Natural killer cell (primary cell): ENCODE results near the gene PCDH9. TPM values are rescaled to one million over a fixed set of nuclear protein-coding genes. Genes with fewer than 3 reads are reported as not detected.

Experiments used
- ATAC-seq, 3 donors: fragments of 150-1000 bp in 2 of 3; fragments of 200-7000 bp in 1 of 3; cut with Tn5 transposase; 1 replicate in 1 of 3; 2 replicates in 2 of 3; pipeline ENCODE4 v1.10.0; 2021; ENCODE audit warnings: mild to moderate bottlenecking in 2 of 3, moderate library complexity in 2 of 3
- DNase-seq, 2 donors: peaks; one replicate each; pipeline versions ENCODE4 v3.0.0 to v3.0.0-alpha.2; 2013 to 2021; ENCODE audit warnings: mixed read lengths in 1 of 2
- H3K27ac ChIP-seq: one replicate; pipeline ENCODE4 v1.5.1; 2013; ENCODE audit warnings: mild to moderate bottlenecking, low read length
- H3K27me3 ChIP-seq: one replicate; pipeline ENCODE4 v1.6.1; 2013; ENCODE audit warnings: low read length; ENCODE audit not compliant: control insufficient read depth, insufficient read depth
- H3K36me3 ChIP-seq: one replicate; pipeline ENCODE4 v1.6.1; 2013; ENCODE audit warnings: low read length; ENCODE audit not compliant: control insufficient read depth, insufficient read depth
- H3K4me1 ChIP-seq: one replicate; pipeline ENCODE4 v1.6.1; 2013; ENCODE audit warnings: low read length; ENCODE audit not compliant: control insufficient read depth, insufficient read depth
- H3K4me3 ChIP-seq: one replicate; pipeline ENCODE4 v1.5.1; 2013; ENCODE audit warnings: low read length
- H3K9me3 ChIP-seq: one replicate; pipeline ENCODE4 v1.6.1; 2013; ENCODE audit warnings: low read length; ENCODE audit not compliant: control insufficient read depth, insufficient read depth
- H3K27ac Mint-ChIP-seq, 2 donors: one replicate each; pipeline ENCODE4 v1.8.0; 2022; ENCODE audit warnings: mild to moderate bottlenecking in 2 of 2, mixed read lengths in 2 of 2, moderate library complexity in 1 of 2
- H3K27me3 Mint-ChIP-seq, 2 donors: one replicate each; pipeline ENCODE4 v1.8.0; 2022; ENCODE audit warnings: low read depth in 2 of 2, mixed read lengths in 2 of 2
- H3K36me3 Mint-ChIP-seq: one replicate; pipeline ENCODE4 v1.8.0; 2022; ENCODE audit warnings: mixed read lengths
- H3K4me1 Mint-ChIP-seq, 2 donors: one replicate each; pipeline ENCODE4 v1.8.0; 2022; ENCODE audit warnings: mixed read lengths in 2 of 2
- H3K4me3 Mint-ChIP-seq: one replicate; pipeline ENCODE4 v1.8.0; 2022; ENCODE audit warnings: mild to moderate bottlenecking, moderate library complexity, mixed read lengths
- H3K9me3 Mint-ChIP-seq, 2 donors: one replicate each; pipeline ENCODE4 v1.8.0; 2022; ENCODE audit warnings: mixed read lengths in 2 of 2
- WGBS: methylation state at CpG from one replicate; pipeline ENCODE4 v1.1.7; 2013; ENCODE audit warnings: missing lambda C conversion rate; ENCODE audit not compliant: insufficient coverage; 5-methylcytosine and 5-hydroxymethylcytosine counted together
- intact Hi-C: fragments of 100-400 bp; cut with micrococcal nuclease; formaldehyde crosslinking; loops from one replicate; pipeline ENCODE4 v1.14.2; 2022
- total RNA-seq, 4 donors: library from RNA; stranded (reverse); fragments of 120-200 nt in 1 of 4; gene quantifications; one replicate each; pipeline versions ENCODE4 v1.2.3 to v1.2.4, GENCODE V29; 2013 to 2022
- TF ChIP-seq, protein P1 (sequence below): fragments of 200-600 bp; IDR thresholded peaks from one replicate; pipeline ENCODE4 v1.8.0; 2022; ENCODE audit warnings: antibody characterized with exemption

Gene PCDH9
- total RNA-seq, 3 donors from 2014 or later (not counting 1 experiment from before 2014, with no cell fraction given): 0.43 to 1.5 (median 0.68) TPM

- no peak overlapping the region for H3K27ac ChIP-seq
- WGBS: 74% methylated on average over 4 of the region's 4 CpGs
Measured at GRCh38 chr13:66482836-66483235, 747.3 kb downstream of the PCDH9 start.

GRCh38 chr13:66477816-66478215 is 752.3 kb downstream of the PCDH9 start:
- no peaks in the 10 kb centered on the region for H3K27me3 ChIP-seq
- H3K4me1 ChIP-seq: no peaks in the 10 kb centered on the region
- DNase-seq: no peak
- no peak for ATAC-seq
- H3K36me3 Mint-ChIP-seq: no peaks in the 10 kb centered on the region
- TF ChIP-seq, protein P1, sequence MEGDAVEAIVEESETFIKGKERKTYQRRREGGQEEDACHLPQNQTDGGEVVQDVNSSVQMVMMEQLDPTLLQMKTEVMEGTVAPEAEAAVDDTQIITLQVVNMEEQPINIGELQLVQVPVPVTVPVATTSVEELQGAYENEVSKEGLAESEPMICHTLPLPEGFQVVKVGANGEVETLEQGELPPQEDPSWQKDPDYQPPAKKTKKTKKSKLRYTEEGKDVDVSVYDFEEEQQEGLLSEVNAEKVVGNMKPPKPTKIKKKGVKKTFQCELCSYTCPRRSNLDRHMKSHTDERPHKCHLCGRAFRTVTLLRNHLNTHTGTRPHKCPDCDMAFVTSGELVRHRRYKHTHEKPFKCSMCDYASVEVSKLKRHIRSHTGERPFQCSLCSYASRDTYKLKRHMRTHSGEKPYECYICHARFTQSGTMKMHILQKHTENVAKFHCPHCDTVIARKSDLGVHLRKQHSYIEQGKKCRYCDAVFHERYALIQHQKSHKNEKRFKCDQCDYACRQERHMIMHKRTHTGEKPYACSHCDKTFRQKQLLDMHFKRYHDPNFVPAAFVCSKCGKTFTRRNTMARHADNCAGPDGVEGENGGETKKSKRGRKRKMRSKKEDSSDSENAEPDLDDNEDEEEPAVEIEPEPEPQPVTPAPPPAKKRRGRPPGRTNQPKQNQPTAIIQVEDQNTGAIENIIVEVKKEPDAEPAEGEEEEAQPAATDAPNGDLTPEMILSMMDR: no peak
- H3K27me3 Mint-ChIP-seq: no peaks in the 10 kb centered on the region
- H3K27ac Mint-ChIP-seq: no peak overlapping the region
- no peak overlapping the region for H3K27ac ChIP-seq
- no peaks in the 10 kb centered on the region for H3K4me1 Mint-ChIP-seq
- H3K4me3 ChIP-seq: no peak overlapping the region
- H3K9me3 ChIP-seq: no peaks in the 10 kb centered on the region
- intact Hi-C loops: no loop called here
- 93% methylated on average over 4 of the region's 4 CpGs for WGBS
- peaks cover 3 to 8% of the 10 kb centered on the region in 2 donors for H3K9me3 Mint-ChIP-seq
- H3K4me3 Mint-ChIP-seq: no peak overlapping the region
- no peaks in the 10 kb centered on the region for H3K36me3 ChIP-seq

More at GRCh38 chr13:66482836-66483235, 747.3 kb downstream of the PCDH9 start:
- no peaks in the 10 kb centered on the region for H3K4me1 Mint-ChIP-seq
- Histone ChIP-seq H3K36me3 (no peaks in the 10 kb centered on the region), H3K27me3 (no peaks in the 10 kb centered on the region), H3K4me3 (no peak overlapping the region), H3K9me3 (no peaks in the 10 kb centered on the region), H3K4me1 (no peaks in the 10 kb centered on the region)
- intact Hi-C loops: no loop called here
- H3K4me3 Mint-ChIP-seq: no peak overlapping the region
- no peak for ATAC-seq
- H3K27ac Mint-ChIP-seq: no peak overlapping the region
- H3K9me3 Mint-ChIP-seq: peaks cover 3 to 6% of the 10 kb centered on the region in 2 donors
- no peak for DNase-seq
- TF ChIP-seq, protein P1: no peak
- no peaks in the 10 kb centered on the region for H3K36me3 Mint-ChIP-seq
- H3K27me3 Mint-ChIP-seq: no peaks in the 10 kb centered on the region

DNA sequence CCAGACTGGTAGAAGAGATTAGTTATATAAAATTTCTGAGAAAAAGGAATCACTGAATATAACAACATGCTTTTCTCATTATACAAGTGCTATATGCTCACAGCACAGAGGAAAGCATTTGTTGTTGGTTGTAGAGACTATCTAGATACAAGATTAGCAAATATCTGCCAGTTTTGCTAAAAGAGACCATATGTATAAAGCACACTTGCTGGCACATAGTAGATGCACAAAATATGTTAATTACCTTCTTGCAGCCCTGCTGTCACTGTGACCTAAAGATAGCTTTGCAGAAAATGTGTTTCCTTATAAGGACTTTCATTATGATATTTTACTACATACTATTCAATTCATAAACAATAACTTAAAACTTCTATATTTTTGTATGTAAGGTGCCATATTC is 755.1 kb downstream of the PCDH9 start:
- H3K27me3 Mint-ChIP-seq: no peaks in the 10 kb centered on the region
- H3K36me3 ChIP-seq: no peaks in the 10 kb centered on the region
- H3K27ac Mint-ChIP-seq: no peak overlapping the region
- H3K9me3 Mint-ChIP-seq: peaks cover 2 to 5% of the 10 kb centered on the region in 2 donors
- H3K27me3 ChIP-seq: no peaks in the 10 kb centered on the region
- TF ChIP-seq, protein P1: no peak
- no peak overlapping the region for H3K4me3 Mint-ChIP-seq
- H3K4me1 ChIP-seq: no peaks in the 10 kb centered on the region
- no peaks in the 10 kb centered on the region for H3K4me1 Mint-ChIP-seq
- intact Hi-C loops: no loop called here
- H3K4me3 ChIP-seq: no peak overlapping the region
- DNase-seq: no peak
- ATAC-seq: no peak
- H3K36me3 Mint-ChIP-seq: no peaks in the 10 kb centered on the region
- H3K27ac ChIP-seq: no peak overlapping the region
- no peaks in the 10 kb centered on the region for H3K9me3 ChIP-seq

- Mint-ChIP-seq H3K9me3 (peaks cover 0 to 4% of the 10 kb centered on the region in 2 donors), H3K36me3 (no peaks in the 10 kb centered on the region), H3K27ac (no peak overlapping the region), H3K4me3 (no peak overlapping the region), H3K27me3 (no peaks in the 10 kb centered on the region), H3K4me1 (no peaks in the 10 kb centered on the region)
- Histone ChIP-seq H3K27me3 (no peaks in the 10 kb centered on the region), H3K4me1 (no peaks in the 10 kb centered on the region), H3K36me3 (no peaks in the 10 kb centered on the region), H3K27ac (no peak overlapping the region), H3K4me3 (no peak overlapping the region), H3K9me3 (no peaks in the 10 kb centered on the region)
- no peak for ATAC-seq
- WGBS: 84% methylated on average over 6 of the region's 6 CpGs
- DNase-seq: no peak
- TF ChIP-seq, protein P1: no peak
- intact Hi-C loops: no loop called here
Measured at GRCh38 chr13:66469745-66470144, 760.4 kb downstream of the PCDH9 start.
